ENCODE data around the gene EMC10. TPM values are rescaled to one million over a fixed set of nuclear protein-coding genes. Genes with fewer than 3 reads are reported as not detected.
A peak's percentile ranks its signal among the peaks of the same experiment; 100 is the strongest.
"Not testable (repeated sequence)": the region's sequence is repeated elsewhere in the genome, so short reads cannot be mapped to it uniquely, and the experiment has no call there.

EMC10 gene
- total RNA-seq (2014; rRNA removed; shearing (Covaris generic)), result 36.9 and 75.3 TPM in 2 replicates

GRCh38 chr19:50476224-50476906 is at the start of gene EMC10, which contains the start of gene GARIN5A:
TSS of gene EMC10 (plus strand) at chr19:50476507. CDS start at chr19:50476545, 38 bp downstream.
TSS of gene GARIN5A (minus strand) at chr19:50476848. CDS start at chr19:50476388, 460 bp downstream.
- peak; percentile 87 for DNase-seq (ENCODE audit: low read depth)

- DNase-seq (ENCODE audit: low read depth), result no peak
These were observed 48.9 kb upstream of the EMC10 start for GRCh38 chr19:50427318-50427925.

GRCh38 chr19:50427997-50428425 is 48.3 kb upstream of the EMC10 start:
- peak; percentile 59 for DNase-seq (ENCODE audit: low read depth)

GRCh38 chr19:50428772-50429463 is 47.4 kb upstream of the EMC10 start:
- DNase-seq (ENCODE audit: low read depth), result no peak

GRCh38 chr19:50430888-50431342 is 45.4 kb upstream of the EMC10 start:
- no peak for DNase-seq (ENCODE audit: low read depth)

GRCh38 chr19:50431343-50432220 is 44.7 kb upstream of the EMC10 start:
- DNase-seq (ENCODE audit: low read depth), result peak; percentile 49

GRCh38 chr19:50432221-50433028 is 43.9 kb upstream of the EMC10 start, which contains the start of gene MYBPC2:
TSS of gene MYBPC2 (plus strand) at chr19:50432892. CDS start at chr19:50432954, 62 bp downstream.
- DNase-seq (ENCODE audit: low read depth), result no peak

- DNase-seq (ENCODE audit: low read depth), result no peak
These were observed 42.8 kb upstream of the EMC10 start for GRCh38 chr19:50433201-50434180.

GRCh38 chr19:50434525-50434924 is 41.8 kb upstream of the EMC10 start:
- peak; percentile 36 for DNase-seq (ENCODE audit: low read depth)

- no peak for DNase-seq (ENCODE audit: low read depth)
These were observed 41.1 kb upstream of the EMC10 start for GRCh38 chr19:50435221-50435620.

- no peak for DNase-seq (ENCODE audit: low read depth)
These were observed 40.7 kb upstream of the EMC10 start for GRCh38 chr19:50435627-50436026.

- DNase-seq (ENCODE audit: low read depth), result no peak
These were observed 38.4 kb upstream of the EMC10 start for GRCh38 chr19:50437862-50438449.

GRCh38 chr19:50439130-50439529 is 37.2 kb upstream of the EMC10 start:
- not testable (repeated sequence) for DNase-seq (ENCODE audit: low read depth)

- no peak for DNase-seq (ENCODE audit: low read depth)
These were observed 32.2 kb upstream of the EMC10 start for GRCh38 chr19:50444059-50444458.

- DNase-seq (ENCODE audit: low read depth), result no peak
These were observed 29.3 kb upstream of the EMC10 start for GRCh38 chr19:50447053-50447452.

- DNase-seq (ENCODE audit: low read depth), result no peak
These were observed 28.6 kb upstream of the EMC10 start for GRCh38 chr19:50447750-50448149.

GRCh38 chr19:50449236-50449899 is 26.9 kb upstream of the EMC10 start:
- DNase-seq (ENCODE audit: low read depth), result peak; percentile 80

Data from RPMI7951 (cell line).